Measurements from ENCODE around the gene SEMA4A.
"Not testable (repeated sequence)": the region's sequence is repeated elsewhere in the genome, so short reads cannot be mapped to it uniquely, and the experiment has no call there.

The SEMA4A gene

GRCh38 chr1:156198831-156199349 lies 45.5 kb downstream of the SEMA4A start:
- no peak for DNase-seq

GRCh38 chr1:156200044-156200443 lies 46.7 kb downstream of the SEMA4A start:
- DNase-seq = no peak

DNA sequence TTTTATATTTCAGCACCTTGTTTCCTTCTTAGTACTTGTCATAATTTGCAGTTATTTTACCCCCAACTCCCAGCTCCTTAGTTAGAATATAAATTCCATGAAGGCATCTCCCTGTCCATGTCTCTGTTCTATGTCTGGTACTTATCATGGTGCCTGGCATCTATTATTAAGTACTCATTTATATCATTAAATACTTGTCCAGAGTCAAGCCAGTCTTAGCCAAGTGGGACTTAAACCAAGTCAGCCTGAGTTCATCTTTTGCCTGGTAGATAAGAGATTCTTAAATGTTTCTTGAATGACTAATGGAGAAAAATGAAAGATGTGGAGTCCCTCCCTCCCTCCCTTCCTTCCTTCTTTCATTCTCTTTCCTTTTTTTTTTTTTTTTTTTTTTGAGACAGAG lies 49.9 kb downstream of the SEMA4A start:
- no peak for DNase-seq

DNA sequence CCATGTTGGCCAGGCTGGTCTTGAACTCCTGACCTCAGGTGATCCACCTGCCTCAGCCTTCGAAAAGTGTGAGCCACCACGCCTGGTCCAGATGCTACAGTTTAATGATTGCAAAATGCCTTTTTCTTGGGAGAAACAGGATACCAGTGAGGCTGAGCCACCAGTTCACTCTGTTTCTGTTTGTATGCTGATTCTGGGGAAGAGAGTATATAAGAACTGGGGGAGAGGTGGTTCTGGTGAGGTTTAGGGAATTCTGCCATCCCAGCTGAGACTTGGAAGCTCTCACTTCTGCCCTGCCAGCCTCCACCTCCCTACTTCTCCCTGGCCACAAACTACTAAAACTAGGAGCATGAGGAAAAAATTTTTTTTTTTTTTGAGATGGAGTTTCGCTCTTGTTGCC lies 51.3 kb downstream of the SEMA4A start:
- DNase-seq = no peak

DNA sequence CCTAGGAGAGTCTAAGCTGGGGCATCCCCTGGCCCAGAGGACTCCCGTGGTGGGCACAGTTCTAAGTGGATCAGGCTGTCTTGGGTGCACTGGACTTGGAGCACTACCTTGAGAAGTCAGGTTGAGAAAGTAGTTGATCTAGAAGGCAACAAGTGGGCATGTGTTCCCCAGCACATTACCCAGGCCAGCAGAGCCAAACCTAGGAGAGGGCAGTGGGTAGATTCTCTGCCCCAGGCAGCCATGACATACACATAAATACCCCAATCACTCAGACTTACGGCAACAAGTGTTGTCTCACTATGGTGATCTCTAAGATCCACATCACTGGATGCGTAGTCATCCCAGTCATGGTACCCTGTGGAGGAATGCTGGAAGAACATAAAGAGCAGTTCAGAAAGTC lies 57.9 kb downstream of the SEMA4A start:
- DNase-seq = no peak

DNA sequence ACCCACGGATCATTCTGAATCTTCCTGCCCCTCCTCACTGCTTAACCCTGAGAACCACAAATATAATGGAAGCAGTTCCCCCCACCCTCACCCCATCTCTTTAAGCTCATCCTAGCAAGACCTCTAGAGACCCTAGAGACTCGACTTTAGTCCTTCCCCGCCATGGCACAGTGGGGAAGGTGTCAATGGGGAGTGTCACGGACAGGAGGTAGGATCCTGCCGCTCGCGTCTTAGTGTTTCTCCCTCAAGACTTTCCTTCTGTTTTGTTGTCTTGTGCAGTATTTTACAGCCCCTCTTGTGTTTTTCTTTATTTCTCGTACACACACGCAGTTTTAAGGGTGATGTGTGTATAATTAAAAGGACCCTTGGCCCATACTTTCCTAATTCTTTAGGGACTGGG lies 58.7 kb downstream of the SEMA4A start:
- DNase-seq = no peak

DNA sequence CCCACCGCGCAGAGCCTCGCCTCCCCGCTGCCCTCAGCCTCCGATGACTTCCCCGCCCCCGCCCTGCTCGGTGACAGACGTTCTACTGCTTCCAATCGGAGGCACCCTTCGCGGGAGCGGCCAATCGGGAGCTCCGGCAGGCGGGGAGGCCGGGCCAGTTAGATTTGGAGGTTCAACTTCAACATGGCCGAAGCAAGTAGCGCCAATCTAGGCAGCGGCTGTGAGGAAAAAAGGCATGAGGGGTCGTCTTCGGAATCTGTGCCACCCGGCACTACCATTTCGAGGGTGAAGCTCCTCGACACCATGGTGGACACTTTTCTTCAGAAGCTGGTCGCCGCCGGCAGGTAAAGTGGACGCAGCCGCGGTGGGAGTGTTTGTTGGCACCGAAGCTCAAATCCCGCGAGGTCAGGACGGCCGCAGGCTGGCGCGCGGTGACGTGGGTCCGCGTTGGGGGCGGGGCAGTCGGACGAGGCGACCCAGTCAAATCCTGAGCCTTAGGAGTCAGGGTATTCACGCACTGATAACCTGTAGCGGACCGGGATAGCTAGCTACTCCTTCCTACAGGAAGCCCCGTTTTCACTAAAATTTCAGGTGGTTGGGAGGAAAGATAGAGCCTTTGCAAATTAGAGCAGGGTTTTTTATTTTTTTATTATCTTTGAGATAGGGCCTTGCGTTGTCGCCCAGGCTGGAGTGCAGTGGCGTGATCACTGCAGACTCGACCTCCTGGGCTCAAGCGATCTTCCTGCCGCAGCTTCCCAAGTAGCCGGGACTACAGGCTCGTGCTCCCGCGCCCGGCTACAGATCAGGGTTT lies 59.7 kb downstream of the SEMA4A start, which contains the start of gene PMF1:
Gene PMF1, plus strand, starts transcription at position 175 of the 811 bp plus-strand sequence. Its CDS starts 9 bp downstream, at position 184.
- DNase-seq = peak; percentile 96

DNA sequence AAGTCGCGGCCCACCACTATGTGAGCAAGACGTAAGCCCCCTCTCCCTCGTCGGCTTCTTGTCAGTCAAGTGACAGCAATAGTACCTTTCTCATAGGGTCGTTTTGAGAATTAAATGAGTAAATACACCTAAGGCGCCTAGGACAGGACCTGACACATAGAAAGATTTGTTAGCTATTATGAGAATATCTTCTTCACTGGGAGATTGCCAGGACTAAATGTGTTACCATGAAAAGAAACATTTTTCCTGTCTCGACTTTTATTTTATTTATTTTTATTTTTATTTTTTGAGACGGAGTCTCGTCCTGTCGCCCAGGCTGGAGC lies 60.2 kb downstream of the SEMA4A start:
- DNase-seq = no peak

- peak; percentile 32 for DNase-seq
These were observed 60.8 kb downstream of the SEMA4A start for GRCh38 chr1:156214024-156214748.

- DNase-seq = not testable (repeated sequence)
These were observed 63.1 kb downstream of the SEMA4A start for GRCh38 chr1:156216361-156217086.

- DNase-seq = peak; percentile 40
These were observed 64.5 kb downstream of the SEMA4A start for GRCh38 chr1:156217871-156218270.

DNA sequence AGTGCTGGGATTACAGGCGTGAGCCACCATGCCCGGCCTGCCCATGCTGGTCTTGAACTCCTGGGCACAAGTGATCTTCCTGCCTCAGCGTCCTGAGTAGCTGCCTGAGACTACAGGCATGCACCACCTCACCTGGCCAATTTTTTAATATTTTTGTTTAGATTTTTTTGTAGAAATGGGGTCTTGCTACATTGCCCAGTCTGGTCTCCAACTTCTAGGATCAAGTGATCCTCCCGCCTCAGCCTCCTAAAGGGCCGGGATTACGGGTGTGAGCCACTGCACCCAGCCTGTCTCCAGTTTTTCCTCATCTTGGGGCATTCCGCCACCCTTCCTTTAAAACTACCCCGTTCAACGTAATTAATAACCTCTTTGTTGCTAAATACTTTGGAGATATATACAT lies 66.8 kb downstream of the SEMA4A start:
- no peak for DNase-seq

GRCh38 chr1:156221986-156222692 lies 68.8 kb downstream of the SEMA4A start:
- no peak for DNase-seq

DNA sequence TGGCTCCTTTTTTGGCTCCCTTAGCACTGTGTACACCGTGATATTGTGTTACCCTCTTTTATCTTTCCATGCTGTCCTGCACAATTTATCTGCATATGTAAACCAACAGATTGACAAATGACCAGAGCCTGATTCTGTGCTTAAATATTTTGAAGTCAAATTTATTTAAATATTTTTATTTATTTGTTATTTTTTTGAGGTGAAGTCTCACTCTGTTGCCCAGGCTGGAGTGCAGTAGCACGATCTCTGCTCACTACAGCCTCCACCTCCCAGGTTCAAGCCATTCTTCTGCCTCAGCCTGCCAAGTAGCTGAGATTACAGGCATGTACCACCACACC lies 72.3 kb downstream of the SEMA4A start:
- DNase-seq = no peak

DNA sequence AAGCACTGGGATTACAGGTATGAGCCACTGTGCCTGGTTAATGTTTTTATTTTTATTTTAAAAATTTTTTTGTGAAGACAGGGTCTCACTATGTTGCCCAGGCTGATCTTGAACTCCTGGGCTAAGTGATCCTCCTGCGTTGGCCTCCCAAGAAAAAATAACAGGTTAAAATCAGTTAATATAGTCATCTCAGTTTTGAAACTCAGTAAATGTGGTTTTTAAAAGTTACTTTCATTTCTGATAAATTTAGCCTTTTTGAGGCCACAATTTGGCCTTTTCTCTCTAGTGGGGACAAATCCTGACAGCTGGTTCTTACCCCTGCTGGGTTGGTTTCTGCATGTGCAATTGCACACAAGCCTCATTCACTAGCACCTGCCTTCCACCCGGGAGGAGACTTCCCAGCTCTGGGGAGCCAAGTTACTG lies 72.7 kb downstream of the SEMA4A start:
- DNase-seq = no peak

GRCh38 chr1:156226782-156227181 lies 73.4 kb downstream of the SEMA4A start:
- DNase-seq = no peak

All from hematopoietic multipotent progenitor cell treated with erythropoietin and hydrocortisone succinate and interleukin-3 and kit ligand, for 8 days (in vitro differentiated cells).